GM19035 (cell line): Measurements from ENCODE around the gene MOGAT1.
"Not testable (repeated sequence)": the region's sequence is repeated elsewhere in the genome, so short reads cannot be mapped to it uniquely, and the experiment has no call there.

Source experiments
- ATAC-seq: cut with Tn5 transposase; IDR thresholded peaks from one replicate; pipeline ENCODE4 v1.9.1; 2021; ENCODE audit not compliant: unreplicated experiment

MOGAT1 gene

DNA sequence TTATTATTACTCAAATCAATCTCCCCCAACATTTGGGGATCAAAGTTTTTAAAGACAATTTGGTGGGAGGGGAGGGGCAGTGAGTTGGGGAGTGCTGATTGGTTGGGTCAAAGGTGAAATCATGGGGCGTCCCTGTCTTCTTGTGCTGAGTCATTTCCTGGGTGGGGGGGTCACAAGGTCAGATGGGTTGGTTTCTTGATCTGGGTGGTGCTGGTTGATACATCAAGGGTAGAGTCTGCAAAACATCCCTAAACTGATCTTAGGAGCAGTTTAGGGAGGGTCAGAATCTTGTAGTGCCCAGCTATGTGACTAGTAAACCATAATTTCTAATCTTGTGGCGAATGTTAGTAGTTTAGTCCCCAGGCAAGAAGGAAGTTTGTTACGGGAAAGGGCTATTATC, 67.4 kb downstream of the MOGAT1 start:
- ATAC-seq = no peak

DNA sequence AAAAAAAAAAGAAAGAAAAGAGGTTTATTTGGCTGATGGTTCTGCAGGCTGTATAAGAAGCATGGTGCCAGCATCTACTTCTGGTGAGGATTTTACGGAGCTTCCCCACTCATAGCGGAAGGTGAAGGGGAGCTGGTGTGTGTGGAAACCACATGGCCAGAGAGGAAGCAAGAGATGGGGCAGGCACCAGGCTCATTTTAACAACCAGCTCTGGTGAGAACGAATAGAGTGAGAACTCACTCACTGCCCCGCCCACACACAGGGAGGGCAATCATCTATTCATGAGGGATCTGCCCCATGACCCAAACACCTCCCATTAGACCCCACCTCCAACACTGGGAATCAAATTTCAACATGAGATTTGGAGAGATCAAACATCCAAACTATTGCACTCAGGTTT, 68.5 kb downstream of the MOGAT1 start:
- no peak for ATAC-seq

DNA sequence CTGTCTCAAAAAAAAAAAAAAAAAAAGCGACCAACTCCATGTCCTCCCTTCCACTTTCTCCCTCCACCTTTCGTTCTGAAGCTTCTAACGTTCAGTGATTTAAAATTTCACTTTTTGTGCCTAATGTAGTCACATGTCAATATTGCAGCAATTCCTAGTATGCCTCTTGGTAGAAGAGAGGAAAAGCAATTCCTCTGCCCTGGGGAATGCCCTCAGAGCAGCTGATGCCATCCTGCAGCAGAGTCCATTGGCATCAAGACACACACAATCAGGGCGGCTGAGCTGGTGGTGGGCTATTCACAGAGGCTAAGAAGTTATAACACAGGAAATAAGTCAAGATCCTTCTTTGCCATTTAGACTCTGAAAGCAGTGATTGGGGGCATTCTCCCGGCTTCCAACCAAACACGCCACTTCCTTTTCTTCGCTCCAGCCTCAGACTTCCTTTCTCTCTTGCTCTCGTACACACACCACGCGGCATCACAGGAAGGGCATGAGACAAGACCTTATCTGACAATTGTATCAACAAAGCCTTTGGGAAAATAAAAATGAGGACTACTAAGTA, 71.9 kb downstream of the MOGAT1 start:
- no peak for ATAC-seq

DNA sequence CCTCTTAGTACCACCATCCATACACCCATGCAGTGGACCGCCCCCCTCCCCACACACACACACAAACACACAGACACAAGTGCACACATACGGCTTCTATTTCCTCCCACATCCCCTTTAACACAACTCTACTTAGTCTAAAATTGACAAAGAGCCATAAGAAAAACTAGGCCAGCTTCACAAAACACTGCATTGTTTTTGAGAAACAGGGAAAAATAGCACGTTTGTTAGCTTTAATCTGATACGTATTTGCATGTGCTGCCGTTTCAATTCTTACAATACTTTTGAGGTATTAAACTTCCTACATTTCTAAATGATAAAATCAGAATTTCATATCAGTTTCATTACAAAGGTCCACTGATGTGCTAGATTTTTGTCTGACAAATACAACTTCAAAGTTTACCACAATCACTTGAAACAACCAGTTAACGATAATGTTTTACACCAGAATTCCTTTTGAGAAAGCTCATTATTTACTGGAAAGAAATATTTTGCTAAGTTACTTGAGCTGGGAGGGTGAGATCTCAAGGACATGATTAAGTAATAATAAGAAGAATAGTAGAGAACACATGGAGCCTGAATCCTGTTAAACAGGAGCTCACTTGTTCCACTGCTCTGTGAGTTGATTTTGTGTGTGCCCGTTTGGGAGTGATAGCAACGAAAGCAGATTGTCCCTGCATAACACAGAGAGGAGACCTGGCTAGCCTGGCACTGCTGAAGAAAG, 74.5 kb downstream of the MOGAT1 start:
- ATAC-seq = no peak

DNA sequence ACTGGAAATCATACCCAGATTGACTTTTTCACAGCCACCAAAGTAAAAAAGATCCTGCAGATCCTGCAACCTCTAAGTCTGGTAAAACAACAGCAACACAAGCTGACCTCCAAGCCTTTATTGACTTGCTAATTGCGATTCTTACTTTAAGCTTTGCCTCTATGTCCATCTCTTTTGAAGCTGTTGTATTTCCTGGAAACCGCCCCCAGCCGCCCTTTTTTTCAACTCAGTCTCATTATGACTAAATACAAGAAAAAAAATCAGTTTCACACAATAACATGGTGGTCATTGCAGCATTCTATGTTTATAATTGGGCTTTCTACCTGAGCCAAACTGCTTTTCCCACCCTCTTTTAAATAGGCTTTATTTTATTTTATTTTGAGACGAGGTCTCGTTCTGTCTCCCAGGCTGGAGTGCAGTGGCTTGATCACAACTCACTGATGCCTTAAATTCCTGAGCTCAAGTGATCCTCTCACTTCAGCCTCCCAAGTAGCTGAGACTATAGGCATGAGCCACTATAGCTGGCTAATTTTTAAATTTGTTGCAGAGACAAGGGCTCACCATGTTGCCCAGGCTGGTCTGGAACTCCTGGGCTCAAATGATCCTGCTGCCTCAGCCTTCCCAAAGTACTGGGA, 76.2 kb downstream of the MOGAT1 start:
- ATAC-seq = peak; percentile 85

DNA sequence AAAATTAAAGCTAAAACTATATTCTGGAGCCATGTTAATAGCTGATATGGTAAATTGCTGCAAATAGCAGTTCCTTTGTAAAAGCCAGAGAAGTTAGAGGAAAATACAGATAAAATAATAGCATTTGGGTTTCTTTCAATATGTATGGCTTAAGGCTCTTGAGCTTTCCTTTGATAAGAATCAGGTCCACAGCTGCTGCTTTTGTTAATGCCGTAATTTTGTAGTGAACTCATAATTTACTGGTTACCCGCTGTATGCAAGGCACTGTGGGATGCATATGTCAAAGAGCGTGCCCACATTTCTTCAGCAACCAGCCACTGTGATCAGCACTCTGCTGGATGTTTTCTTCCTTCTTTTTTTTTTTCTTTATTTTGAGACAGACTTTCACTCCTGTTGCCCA, 79.1 kb downstream of the MOGAT1 start:
- no peak for ATAC-seq

DNA sequence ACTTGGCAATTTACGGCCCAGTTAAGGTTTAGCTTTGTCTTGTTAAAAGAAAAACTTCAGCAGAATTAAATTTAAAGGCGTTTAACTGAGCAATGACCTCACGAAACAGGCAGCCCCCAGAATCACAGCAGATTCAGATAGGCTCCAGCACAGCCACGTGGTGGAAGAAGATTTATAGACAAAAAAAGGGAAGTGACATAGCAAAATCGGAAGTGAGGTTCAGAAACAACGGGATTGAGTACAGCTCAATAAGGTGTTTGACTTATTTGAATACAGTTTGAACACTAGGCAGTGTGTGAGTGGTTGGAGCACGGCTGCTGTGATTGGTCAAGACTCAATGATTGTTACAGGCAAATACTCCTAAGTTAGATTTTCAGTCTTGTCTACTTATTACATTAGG, 79.8 kb downstream of the MOGAT1 start:
- ATAC-seq = no peak

DNA sequence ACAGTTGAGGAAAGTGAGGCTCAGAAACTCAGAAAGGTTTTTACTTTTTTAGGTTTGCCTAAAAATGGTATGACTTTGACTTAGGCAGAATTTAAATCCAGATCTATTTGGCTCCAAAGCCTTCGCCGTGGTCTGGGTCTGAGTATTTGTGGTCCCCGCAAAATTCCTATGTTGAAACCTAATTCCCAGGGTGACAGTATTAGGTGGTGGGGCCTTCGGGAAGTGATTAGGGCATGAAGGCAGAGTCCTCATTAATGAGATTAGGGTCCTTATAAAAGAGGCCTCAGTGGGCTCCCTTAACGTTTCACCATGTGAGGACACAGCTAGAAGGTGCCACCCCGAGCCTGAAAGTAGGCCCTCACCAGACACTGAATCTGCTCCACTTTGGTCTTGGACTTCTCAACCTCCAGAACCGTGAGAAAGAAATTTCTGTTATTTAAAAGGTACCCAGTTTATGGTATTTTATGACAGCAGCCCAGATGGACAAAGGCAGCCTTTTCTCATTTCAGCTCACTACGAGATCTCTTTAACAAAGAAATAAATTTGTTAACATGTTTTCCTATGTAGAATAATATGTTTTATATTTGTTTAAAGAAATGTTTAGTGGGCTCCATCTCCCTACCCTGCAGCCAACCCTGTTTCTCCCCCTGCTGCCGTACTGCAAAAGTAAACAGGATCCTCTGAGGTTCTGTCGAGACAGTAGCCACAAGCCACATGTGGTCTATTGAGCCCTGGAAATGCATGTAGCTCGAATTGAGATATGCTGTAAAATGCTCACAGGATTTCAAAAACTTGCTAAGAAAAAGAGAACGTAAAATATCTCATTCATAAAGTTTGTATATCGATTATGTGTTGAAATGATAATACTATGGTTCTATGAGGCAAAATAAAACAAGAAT, 80.6 kb downstream of the MOGAT1 start:
- ATAC-seq = no peak

DNA sequence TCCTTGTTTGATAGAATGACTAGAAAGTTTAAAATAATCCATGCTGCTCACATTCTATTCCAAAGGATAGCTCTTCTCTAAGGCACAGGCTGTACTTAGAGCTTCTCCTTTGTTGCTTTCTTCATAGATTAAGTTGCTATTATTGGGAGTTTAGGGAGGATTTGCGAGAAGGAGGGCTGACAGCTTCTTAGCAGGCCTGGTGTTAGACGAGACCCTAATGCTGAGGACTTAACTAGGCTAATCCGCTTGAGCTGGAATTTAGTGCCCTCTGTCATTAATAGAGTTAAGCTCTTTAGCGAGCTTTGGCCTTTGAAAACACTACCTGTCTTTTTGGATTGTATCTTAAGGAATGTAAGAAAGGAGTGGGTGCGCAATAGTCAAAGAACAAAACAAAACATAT, 81.3 kb downstream of the MOGAT1 start:
- ATAC-seq = no peak

DNA sequence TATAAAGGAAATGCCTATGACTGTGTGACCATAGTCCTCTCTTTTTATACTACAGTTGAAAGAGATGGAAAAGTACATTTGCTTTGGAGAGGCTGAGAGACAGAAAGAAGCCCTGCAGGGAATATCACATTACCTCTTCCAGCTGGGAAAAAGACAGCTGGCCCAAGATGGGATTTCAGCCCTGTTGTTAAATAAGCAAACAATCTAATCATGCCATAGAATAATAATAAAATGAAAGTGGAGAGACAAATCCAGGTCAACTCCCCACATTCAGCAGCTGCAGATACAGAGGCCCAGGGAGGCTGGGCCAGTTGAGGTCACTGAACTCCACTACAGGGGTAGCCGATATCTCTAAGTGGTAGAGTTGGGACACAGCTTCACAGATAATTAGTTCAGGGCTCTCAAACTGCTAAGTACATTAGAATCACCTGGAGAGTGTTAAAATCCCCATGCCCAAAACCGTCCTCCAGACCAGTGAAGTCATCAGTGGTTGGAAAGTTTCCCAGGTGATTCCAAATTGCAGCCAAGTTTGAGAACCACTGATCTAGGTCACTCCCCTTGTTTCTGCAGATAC, 81.9 kb downstream of the MOGAT1 start:
- no peak for ATAC-seq

DNA sequence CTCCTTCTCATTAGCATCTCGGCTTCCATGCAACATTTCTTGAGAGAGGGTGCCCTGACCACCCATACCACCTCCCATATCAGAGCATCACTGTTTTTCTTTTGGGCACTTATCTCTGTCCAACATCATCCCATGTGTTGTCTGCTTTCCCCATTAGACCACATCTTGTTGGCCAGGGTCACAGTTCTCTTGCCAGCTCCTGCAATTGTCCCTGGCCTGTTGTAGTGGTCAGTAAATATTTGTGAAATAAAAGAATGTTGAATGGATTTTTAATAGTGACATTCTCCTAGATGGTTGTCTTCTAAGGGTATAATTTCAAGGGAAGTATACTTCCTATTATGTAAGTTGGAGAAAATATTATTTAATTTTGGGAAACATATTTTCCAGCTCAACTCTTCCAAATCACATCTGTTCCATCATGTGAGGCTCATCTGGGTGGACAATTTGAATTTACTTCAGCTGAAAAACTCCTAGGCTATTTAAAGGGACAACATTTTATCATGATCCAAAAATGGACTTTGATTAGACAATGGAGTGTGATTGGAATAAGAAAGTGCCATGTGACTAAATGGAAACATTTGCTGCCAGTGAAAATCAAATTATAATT, 83.0 kb downstream of the MOGAT1 start:
- no peak for ATAC-seq

DNA sequence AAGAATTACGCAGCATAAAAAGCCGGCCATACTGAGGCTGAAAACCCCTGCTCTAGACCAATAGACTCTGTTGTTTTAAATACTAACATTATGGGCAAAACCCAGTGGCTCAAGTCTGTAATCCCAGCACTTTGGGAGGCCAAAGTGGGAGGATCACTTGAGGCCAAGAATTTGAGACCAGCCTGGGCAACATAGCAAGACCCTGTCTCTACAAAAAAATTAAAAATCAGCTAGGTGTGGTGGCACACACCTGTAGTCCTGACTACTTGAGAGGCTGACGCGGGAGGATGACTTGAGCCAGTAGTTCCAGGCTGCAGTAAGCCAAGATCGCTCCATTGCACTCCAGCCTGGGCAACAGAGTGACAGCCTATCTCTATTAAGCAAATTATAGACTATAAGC, 84.1 kb downstream of the MOGAT1 start:
- ATAC-seq = not testable (repeated sequence)

DNA sequence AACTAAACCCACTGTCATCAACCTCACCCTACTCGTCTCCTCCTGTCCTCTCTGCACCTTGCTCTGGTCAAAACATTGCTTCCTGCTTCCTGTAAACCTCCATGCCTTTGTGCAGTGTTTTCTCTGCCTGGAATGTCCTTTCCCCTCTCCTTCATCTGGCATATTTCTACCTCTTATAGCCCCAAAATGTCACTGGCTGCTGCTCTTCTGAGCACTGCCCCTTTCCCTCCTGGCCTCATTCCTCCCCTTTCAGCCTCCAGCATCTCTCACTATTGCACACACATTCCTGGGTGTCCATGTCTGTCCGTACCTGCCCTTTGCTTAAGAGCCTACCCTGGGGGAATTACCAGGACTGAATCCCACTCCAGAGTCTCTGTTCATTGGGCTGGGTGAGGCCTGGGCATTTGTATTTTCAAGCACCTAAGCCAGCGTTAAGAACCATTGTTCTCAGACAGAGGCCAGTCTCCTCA, 84.9 kb downstream of the MOGAT1 start:
- ATAC-seq = no peak

DNA sequence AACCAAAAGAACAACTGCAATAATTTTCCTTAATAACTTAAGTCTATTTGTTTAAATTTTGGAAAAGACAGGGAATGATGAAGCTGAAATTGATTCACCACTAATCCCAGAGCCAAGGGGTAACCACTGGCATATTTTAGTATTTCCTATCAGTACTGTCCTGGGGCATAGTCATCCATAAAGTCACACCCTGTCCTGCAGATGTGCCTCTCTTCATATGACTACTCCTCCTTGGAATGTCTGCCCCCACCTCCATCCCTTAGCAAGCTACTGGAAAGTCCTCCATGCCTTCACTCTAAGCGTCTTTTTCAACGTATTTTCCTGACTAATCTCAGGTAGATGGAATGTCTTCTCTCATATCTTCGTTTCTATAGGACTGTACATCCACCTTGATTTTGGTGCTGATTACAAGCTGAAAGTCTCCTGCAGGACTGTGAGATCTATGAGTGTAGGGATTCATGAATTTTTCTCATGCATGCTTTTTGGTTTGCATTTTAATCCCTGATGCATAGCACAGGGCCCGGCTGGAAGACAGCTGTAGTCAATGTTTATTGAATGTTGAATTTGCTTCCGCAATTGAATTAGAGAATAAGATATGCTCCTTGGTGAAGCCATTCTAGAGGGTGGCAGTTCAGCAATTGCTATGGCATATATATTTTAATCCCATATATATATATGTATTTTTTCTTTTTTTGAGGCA, 85.6 kb downstream of the MOGAT1 start:
- ATAC-seq = no peak
